Neural cell (in vitro differentiated cells): ENCODE measurements around the gene YEATS4. TPM values are rescaled to one million over a fixed set of nuclear protein-coding genes. Genes with fewer than 3 reads are reported as not detected.

ENCODE experiments used
- H2AFZ ChIP-seq: fragments of 200-600, 300-800 bp; sonication (generic), shearing (Covaris generic); 2 replicates; pipeline ENCODE4 v1.6.0; 2014; ENCODE audit warnings: low read depth, mild to moderate bottlenecking, antibody characterized with exemption, low read length, moderate library complexity
- H3F3A ChIP-seq: fragments of 200-600 bp; shearing (Covaris generic); 2 replicates; pipeline ENCODE4 v1.6.1; 2016; ENCODE audit warnings: mild to moderate bottlenecking, moderate library complexity, mixed read lengths, antibody characterized with exemption, low read length; ENCODE audit not compliant: insufficient read depth, poor library complexity, severe bottlenecking
- H3K27ac ChIP-seq: fragments of 200-600, 300-800 bp; sonication (generic), shearing (Covaris generic); 2 replicates; pipeline ENCODE4 v1.5.1; 2014; ENCODE audit warnings: mild to moderate bottlenecking, low read length, moderate library complexity
- H3K27me3 ChIP-seq: fragments of 300-800, 200-600 bp; sonication (generic), shearing (Covaris generic); 2 replicates; pipeline ENCODE4 v1.6.0; 2014; ENCODE audit warnings: mild to moderate bottlenecking, low read depth, low read length, moderate library complexity; ENCODE audit not compliant: insufficient read depth
- H3K36me3 ChIP-seq: fragments of 300-800, 200-600 bp; sonication (generic), shearing (Covaris generic); 2 replicates; pipeline ENCODE4 v1.5.1; 2014; ENCODE audit warnings: mild to moderate bottlenecking, antibody characterized with exemption, low read length, moderate library complexity; ENCODE audit not compliant: insufficient read depth
- H3K4me2 ChIP-seq: fragments of 300-800, 200-600 bp; sonication (generic), shearing (Covaris generic); 2 replicates; pipeline ENCODE4 v1.6.0; 2014; ENCODE audit warnings: mild to moderate bottlenecking, low read length
- H3K4me3 ChIP-seq: fragments of 300-800, 200-600 bp; sonication (generic), shearing (Covaris generic); 2 replicates; pipeline ENCODE4 v1.5.1; 2014; ENCODE audit warnings: mild to moderate bottlenecking, low read length, moderate library complexity
- H3K79me2 ChIP-seq: fragments of 200-600 bp; shearing (Covaris generic); replicated peaks from 2 replicates; pipeline ENCODE4 v1.6.0; 2014; ENCODE audit warnings: mild to moderate bottlenecking, low read length, moderate library complexity; ENCODE audit not compliant: insufficient read depth
- H3K9ac ChIP-seq: fragments of 300-800, 200-600 bp; sonication (generic), shearing (Covaris generic); 2 replicates; pipeline ENCODE4 v1.6.1; 2016; ENCODE audit warnings: mild to moderate bottlenecking, low read length, mixed read lengths
- H3K9me2 ChIP-seq: fragments of 200-600 bp; shearing (Covaris generic); 2 replicates; pipeline ENCODE4 v1.6.1; 2016; ENCODE audit warnings: mild to moderate bottlenecking, low read length, mixed read lengths; ENCODE audit not compliant: insufficient read depth
- H3K9me3 ChIP-seq: fragments of 200-600, 300-800 bp; sonication (generic), shearing (Covaris generic); 2 replicates; pipeline ENCODE4 v1.6.1; 2016; ENCODE audit warnings: mild to moderate bottlenecking, mixed run types, low read length, moderate library complexity, mixed read lengths
- H4K20me1 ChIP-seq: fragments of 200-600 bp; shearing (Covaris generic); 2 replicates; pipeline ENCODE4 v1.6.1; 2016; ENCODE audit warnings: mild to moderate bottlenecking, mixed run types; ENCODE audit not compliant: insufficient read depth
- CTCF ChIP-seq: fragments of 450-650 bp; IDR thresholded peaks from 2 replicates; pipeline ENCODE4 v1.5.1; 2014; ENCODE audit warnings: antibody characterized with exemption, mild to moderate bottlenecking, moderate library complexity; ENCODE audit not compliant: poor library complexity, severe bottlenecking
- EP300 ChIP-seq: fragments of 450-650 bp; conservative IDR thresholded peaks from 2 replicates; pipeline ENCODE4 v1.6.1; 2014; ENCODE audit warnings: antibody characterized with exemption, mild to moderate bottlenecking, moderate library complexity; ENCODE audit not compliant: poor library complexity, severe bottlenecking
- EZH2 ChIP-seq: fragments of 200-600, 300-800 bp; shearing (Covaris generic), sonication (generic); IDR thresholded peaks from 2 replicates; pipeline ENCODE4 v1.6.1; 2014; ENCODE audit warnings: antibody characterized with exemption, low read length, borderline replicate concordance, mild to moderate bottlenecking; ENCODE audit not compliant: insufficient read depth, poor library complexity, severe bottlenecking
- MXI1 ChIP-seq: fragments of 450-650 bp; conservative IDR thresholded peaks from 2 replicates; pipeline ENCODE4 v1.6.1; 2014; ENCODE audit warnings: antibody characterized with exemption, mild to moderate bottlenecking; ENCODE audit not compliant: poor library complexity, severe bottlenecking
- POLR2AphosphoS5 ChIP-seq: IDR thresholded peaks from 2 replicates; pipeline ENCODE4 v1.6.1; 2012
- RAD21 ChIP-seq: fragments of 450-650 bp; conservative IDR thresholded peaks from 2 replicates; pipeline ENCODE4 v1.6.1; 2014; ENCODE audit warnings: antibody characterized with exemption, mild to moderate bottlenecking, moderate library complexity
- REST ChIP-seq: IDR thresholded peaks from 2 replicates; pipeline ENCODE4 v1.6.1; 2012; ENCODE audit warnings: borderline replicate concordance
- SMC3 ChIP-seq: fragments of 450-650 bp; conservative IDR thresholded peaks from 2 replicates; pipeline ENCODE4 v1.6.1; 2014; ENCODE audit warnings: antibody characterized with exemption, mild to moderate bottlenecking, moderate library complexity; ENCODE audit not compliant: poor library complexity
- TAF1 ChIP-seq: IDR thresholded peaks from 2 replicates; pipeline ENCODE4 v1.6.1; 2012; ENCODE audit warnings: low read depth
- polyA plus RNA-seq: library from polyadenylated mRNA; depleted of rRNA; stranded (reverse); fragments of >200 nt; gene quantifications from 2 replicates; pipeline ENCODE4 v1.2.3, GENCODE V29; 2014

YEATS4 gene
- polyA plus RNA-seq, 1 donor from 2014 or later, result 227 TPM

- Histone ChIP-seq H3K9me2 (no peaks in the 10 kb centered on the region), H3K36me3 (no peaks in the 10 kb centered on the region), H3K9ac (no peak overlapping the region), H3K9me3 (no peaks in the 10 kb centered on the region), H3K27ac (no peak overlapping the region), H2AFZ (no peak overlapping the region), H3F3A (no peaks in the 10 kb centered on the region), H3K27me3 (no peaks in the 10 kb centered on the region), H3K4me3 (no peak overlapping the region), H4K20me1 (no peaks in the 10 kb centered on the region), H3K79me2 (no peaks in the 10 kb centered on the region), H3K4me2 (no peak overlapping the region)
- no peak for TF ChIP-seq CTCF
- TF ChIP-seq TAF1, result no peak
- TF ChIP-seq POLR2AphosphoS5, result no peak
- no peak for TF ChIP-seq REST
- TF ChIP-seq EP300, result no peak
- TF ChIP-seq EZH2, result no peak
- no peak for TF ChIP-seq MXI1
- no peak for TF ChIP-seq SMC3
- no peak for TF ChIP-seq RAD21
These were observed 22.0 kb upstream of the YEATS4 start for GRCh38 chr12:69337311-69338090.

GRCh38 chr12:69338120-69338859 is 21.3 kb upstream of the YEATS4 start:
- no peaks in the 10 kb centered on the region for H3K9me2 ChIP-seq
- H4K20me1 ChIP-seq, result no peaks in the 10 kb centered on the region
- H3K27ac ChIP-seq, result no peak overlapping the region
- H3K79me2 ChIP-seq, result no peaks in the 10 kb centered on the region
- no peak overlapping the region for H3K4me3 ChIP-seq
- no peak overlapping the region for H3K4me2 ChIP-seq
- H3K27me3 ChIP-seq, result no peaks in the 10 kb centered on the region
- no peak overlapping the region for H2AFZ ChIP-seq
- H3K9ac ChIP-seq, result no peak overlapping the region
- H3K9me3 ChIP-seq, result no peaks in the 10 kb centered on the region
- TF ChIP-seq MXI1 (no peak), POLR2AphosphoS5 (no peak), TAF1 (no peak), REST (no peak), EP300 (no peak), SMC3 (no peak), EZH2 (no peak), CTCF (no peak), RAD21 (no peak)
- H3F3A ChIP-seq, result no peaks in the 10 kb centered on the region
- no peaks in the 10 kb centered on the region for H3K36me3 ChIP-seq
